SW 1271 (cell line): ENCODE measurements around the gene RAB40C.

ENCODE experiments used
- DNase-seq, 2 experiments: peaks; one replicate each; lab custom pipeline; 2025; lab: John Stamatoyannopoulos, UW

RAB40C gene

GRCh38 chr16:589658-590187, at the start of gene RAB40C:
TSS of gene RAB40C (plus strand) at chr16:590066. CDS start at chr16:590292, 226 bp downstream.
- peak; percentile 52 to 90 for DNase-seq

- DNase-seq, result no peak
Observed at GRCh38 chr16:540645-541340, 49.1 kb upstream of the RAB40C start.

GRCh38 chr16:543301-544164, 46.3 kb upstream of the RAB40C start:
- no peak for DNase-seq

- no peak for DNase-seq
Observed at GRCh38 chr16:544517-544916, 45.3 kb upstream of the RAB40C start.

- DNase-seq, result no peak
Observed at GRCh38 chr16:546909-547770, 42.7 kb upstream of the RAB40C start.

- DNase-seq, result no peak
Observed at GRCh38 chr16:548586-548985, 41.3 kb upstream of the RAB40C start.

- no peak for DNase-seq
Observed at GRCh38 chr16:549544-550263, 40.2 kb upstream of the RAB40C start.

- no peak for DNase-seq
Observed at GRCh38 chr16:551210-551609, 38.7 kb upstream of the RAB40C start.

GRCh38 chr16:552171-552570, 37.7 kb upstream of the RAB40C start:
- DNase-seq, result no peak

GRCh38 chr16:553601-554296, 36.1 kb upstream of the RAB40C start:
- DNase-seq, result no peak

- DNase-seq, result no peak
Observed at GRCh38 chr16:554297-554621, 35.6 kb upstream of the RAB40C start.

- no peak for DNase-seq
Observed at GRCh38 chr16:554640-555365, 35.1 kb upstream of the RAB40C start.

GRCh38 chr16:555528-556473, 34.1 kb upstream of the RAB40C start:
- no peak for DNase-seq

- no peak for DNase-seq
Observed at GRCh38 chr16:556474-557173, 33.2 kb upstream of the RAB40C start.

- no peak for DNase-seq
Observed at GRCh38 chr16:557463-558297, 32.2 kb upstream of the RAB40C start.

- no peak for DNase-seq
Observed at GRCh38 chr16:558298-559020, 31.4 kb upstream of the RAB40C start.

- DNase-seq, result no peak
Observed at GRCh38 chr16:559021-559380, 30.9 kb upstream of the RAB40C start.
